Tibial nerve (tissue), 4 donors: ENCODE results near the gene TCEAL9.

Experiments used
- CTCF ChIP-seq, 5 experiments: fragments of 200-600 bp in 3 of 5; fragments of 450-650 bp in 2 of 5; sonication (generic) in 3 of 5; IDR thresholded peaks; one replicate each; pipeline ENCODE4 v1.5.1; 2016 to 2019; ENCODE audit warnings: antibody characterized with exemption in 5 of 5, mild to moderate bottlenecking in 3 of 5, moderate library complexity in 2 of 5
- EP300 ChIP-seq, 2 donors: sonication (generic); formaldehyde crosslinking; IDR thresholded peaks; one replicate each; pipeline ENCODE4 v1.6.1; 2017; ENCODE audit warnings: antibody characterized with exemption in 2 of 2, mild to moderate bottlenecking in 1 of 2
- POLR2A ChIP-seq, 2 donors: fragments of 450-650 bp; IDR thresholded peaks; one replicate each; pipeline ENCODE4 v1.6.1; 2017; ENCODE audit warnings: antibody characterized with exemption in 2 of 2, mild to moderate bottlenecking in 2 of 2, moderate library complexity in 2 of 2

GRCh38 chrX:103309860-103310554 lies 46.3 kb upstream of the TCEAL9 start:
- TF ChIP-seq CTCF (IDR thresholded peaks at IDR 0.05) (no peak), EP300 (IDR thresholded peaks at IDR 0.05) (no peak), POLR2A (IDR thresholded peaks at IDR 0.05) (no peak)
